Erythroblast (primary cell): Measurements from ENCODE around the gene CCDC196.

Experiments used
- DNase-seq, 2 experiments: peaks; one replicate each; lab custom pipeline; 2025; lab: John Stamatoyannopoulos, UW
- GATA1 ChIP-seq: IDR thresholded peaks from 2 replicates; pipeline ENCODE4 v1.6.1; 2011; ENCODE audit warnings: low read depth, mild to moderate bottlenecking, control low read depth, low read length, moderate library complexity
- POLR2A ChIP-seq: IDR thresholded peaks from 2 replicates; pipeline ENCODE4 v1.6.1; 2011; ENCODE audit warnings: mild to moderate bottlenecking, low read length

The CCDC196 gene

GRCh38 chr14:66485910-66486421 is at the start of gene CCDC196:
Gene CCDC196, plus strand, starts transcription at chr14:66486371. Its CDS starts 132 bp downstream, at chr14:66486503.
- no peak for TF ChIP-seq POLR2A
- no peak for TF ChIP-seq GATA1

GRCh38 chr14:66440801-66441200 is 45.4 kb upstream of the CCDC196 start:
- DNase-seq: no peak
- TF ChIP-seq POLR2A (no peak), GATA1 (no peak)

More at GRCh38 chr14:66485910-66486421, at the start of gene CCDC196:
- peak; percentile 19 to 68 for DNase-seq

GRCh38 chr14:66442953-66443571 is 43.1 kb upstream of the CCDC196 start:
- DNase-seq: no peak
- TF ChIP-seq POLR2A: no peak
- TF ChIP-seq GATA1: no peak

GRCh38 chr14:66443785-66444184 is 42.4 kb upstream of the CCDC196 start:
- DNase-seq: no peak
- TF ChIP-seq POLR2A (no peak), GATA1 (no peak)

GRCh38 chr14:66444271-66444927 is 41.8 kb upstream of the CCDC196 start:
- TF ChIP-seq POLR2A (no peak), GATA1 (no peak)
- no peak for DNase-seq

- DNase-seq: no peak
- no peak for TF ChIP-seq GATA1
- TF ChIP-seq POLR2A: no peak
Observed at GRCh38 chr14:66445936-66446335, 40.2 kb upstream of the CCDC196 start.

GRCh38 chr14:66453469-66453868 is 32.7 kb upstream of the CCDC196 start:
- no peak for DNase-seq
- TF ChIP-seq GATA1: no peak
- no peak for TF ChIP-seq POLR2A

GRCh38 chr14:66459603-66460002 is 26.6 kb upstream of the CCDC196 start:
- no peak for TF ChIP-seq GATA1
- TF ChIP-seq POLR2A: no peak
- no peak for DNase-seq

GRCh38 chr14:66464261-66464660 is 21.9 kb upstream of the CCDC196 start:
- TF ChIP-seq POLR2A (no peak), GATA1 (no peak)
- no peak for DNase-seq

- TF ChIP-seq GATA1: no peak
- no peak for TF ChIP-seq POLR2A
- no peak for DNase-seq
Observed at GRCh38 chr14:66468778-66469367, 17.3 kb upstream of the CCDC196 start.

- DNase-seq: peak; percentile 22 to 84
- no peak for TF ChIP-seq POLR2A
Observed at GRCh38 chr14:66471584-66471983, 14.6 kb upstream of the CCDC196 start.

- TF ChIP-seq GATA1: no peak
- TF ChIP-seq POLR2A: no peak
- no peak for DNase-seq
Observed at GRCh38 chr14:66472251-66472650, 13.9 kb upstream of the CCDC196 start.

- DNase-seq: no peak
- no peak for TF ChIP-seq POLR2A
- no peak for TF ChIP-seq GATA1
Observed at GRCh38 chr14:66473223-66473622, 12.9 kb upstream of the CCDC196 start.

GRCh38 chr14:66476964-66477363 is 9.2 kb upstream of the CCDC196 start:
- DNase-seq: peak; percentile 71 to 88
- TF ChIP-seq GATA1 (no peak), POLR2A (no peak)
